Lung (tissue), 12 donors: ENCODE data around the gene SCCPDH. TPM values are rescaled to one million over a fixed set of nuclear protein-coding genes. Genes with fewer than 3 reads are reported as not detected.
A peak's percentile ranks its signal among the peaks of the same experiment; 100 is the strongest.

Experiments
- ATAC-seq: fragments of 200-7000 bp; cut with Tn5 transposase; one replicate; pipeline ENCODE4 v1.9.1; 2020; ENCODE audit warnings: moderate number of reproducible peaks; ENCODE audit not compliant: insufficient read depth, low FRiP score
- DNase-seq, 3 donors: peaks; one replicate each; pipeline ENCODE4 v3.0.0-alpha.2; 2013 to 2017
- H3K27ac ChIP-seq, 2 donors: one replicate each; pipeline ENCODE4 v1.5.1; 2013; ENCODE audit warnings: mild to moderate bottlenecking in 2 of 2, moderate library complexity in 2 of 2, control low read depth in 1 of 2, inconsistent platforms in 1 of 2, low read depth in 1 of 2, low read length in 1 of 2
- H3K27me3 ChIP-seq, 3 donors: one replicate each; pipeline ENCODE4 v1.5.1; 2013; ENCODE audit warnings: low read length in 2 of 3; ENCODE audit not compliant: control insufficient read depth in 3 of 3, insufficient read depth in 3 of 3
- H3K36me3 ChIP-seq, 4 donors: one replicate each; pipeline ENCODE4 v1.5.1; 2013; ENCODE audit warnings: low read length in 4 of 4, mild to moderate bottlenecking in 1 of 4, moderate library complexity in 1 of 4; ENCODE audit not compliant: control insufficient read depth in 4 of 4, insufficient read depth in 4 of 4
- H3K4me1 ChIP-seq, 5 donors: one replicate each; pipeline ENCODE4 v1.5.1; 2013; ENCODE audit warnings: low read length in 5 of 5, mild to moderate bottlenecking in 2 of 5, moderate library complexity in 1 of 5; ENCODE audit not compliant: control insufficient read depth in 5 of 5, insufficient read depth in 5 of 5
- H3K4me3 ChIP-seq: one replicate; pipeline ENCODE4 v1.5.1; 2013; ENCODE audit warnings: mild to moderate bottlenecking, control low read depth, moderate library complexity
- H3K9ac ChIP-seq, 2 donors: one replicate each; pipeline ENCODE4 v1.5.1; 2013; ENCODE audit warnings: low read length in 2 of 2, control low read depth in 1 of 2; ENCODE audit not compliant: insufficient read depth in 1 of 2
- H3K9me3 ChIP-seq, 4 donors: one replicate each; pipeline ENCODE4 v1.5.1; 2013; ENCODE audit warnings: low read length in 3 of 4, mild to moderate bottlenecking in 1 of 4, moderate library complexity in 1 of 4; ENCODE audit not compliant: control insufficient read depth in 4 of 4, insufficient read depth in 3 of 4
- WGBS, 2 donors: extraction: QIAGEN DNeasy Blood & Tissue Kit; methylation state at CpG; one replicate each; pipeline ENCODE4 v1.1.7; 2013; 5-methylcytosine and 5-hydroxymethylcytosine counted together
- polyA plus RNA-seq, 2 donors: library from polyadenylated mRNA; stranded (reverse); fragments of 200-250 nt; gene quantifications; one replicate each; pipeline ENCODE4 v1.2.1, GENCODE V29; 2013
- total RNA-seq, 2 donors: library from RNA; depleted of rRNA in 1 of 2; stranded (reverse); fragments of >200 nt in 1 of 2; gene quantifications; one replicate each; pipeline ENCODE4 v1.2.1, GENCODE V29; 2014 to 2021
- TF ChIP-seq, protein P1 (sequence below): IDR thresholded peaks from 2 replicates; pipeline ENCODE4 v1.5.1; 2012; ENCODE audit warnings: mild to moderate bottlenecking; ENCODE audit errors: control extremely low read depth, extremely low read depth
- donor health status: control.
- donor health status: control.
- donor health status: Bipolar disorder and iron deficiency.
- donor health status: healthy.
- donor health status: DM: yes; HTN: yes; CAD: no.

Gene SCCPDH
- total and polyA plus RNA-seq, 4 donors = 14.2 to 34.0 (median 24.8) TPM

DNA sequence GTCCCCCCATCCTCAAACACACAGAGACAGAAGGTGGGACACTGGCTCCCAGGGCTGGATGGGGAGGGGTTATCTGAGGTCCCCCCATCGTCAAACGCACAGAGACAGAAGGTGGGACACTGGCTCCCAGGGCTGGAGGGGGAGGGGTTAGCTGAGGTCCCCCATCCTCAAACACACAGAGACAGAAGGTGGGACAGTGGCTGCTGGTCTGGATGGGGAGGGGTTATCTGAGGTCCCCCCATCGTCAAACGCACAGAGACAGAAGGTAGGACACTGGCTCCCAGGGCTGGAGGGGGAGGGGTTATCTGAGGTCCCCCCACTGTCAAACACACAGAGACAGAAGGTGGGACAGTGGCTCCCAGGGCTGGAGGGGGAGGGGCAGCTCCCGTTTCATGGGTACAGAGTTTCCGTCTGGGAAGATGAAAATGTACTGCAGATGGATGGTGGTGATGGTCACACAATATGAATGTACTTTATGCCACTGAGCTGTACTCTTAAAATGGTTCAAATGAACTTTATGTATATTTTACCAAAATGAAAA lies 69.2 kb downstream of the SCCPDH start:
- Histone ChIP-seq H3K9me3 (peaks cover 0 to 4% (median 0%) of the 10 kb centered on the region in 4 donors), H3K36me3 (no peaks in the 10 kb centered on the region), H3K27me3 (no peaks in the 10 kb centered on the region), H3K27ac (no peak overlapping the region), H3K9ac (no peak overlapping the region), H3K4me1 (peaks cover 0 to 24% (median 4%) of the 10 kb centered on the region in 5 donors), H3K4me3 (no peak overlapping the region)
- TF ChIP-seq, protein P1, sequence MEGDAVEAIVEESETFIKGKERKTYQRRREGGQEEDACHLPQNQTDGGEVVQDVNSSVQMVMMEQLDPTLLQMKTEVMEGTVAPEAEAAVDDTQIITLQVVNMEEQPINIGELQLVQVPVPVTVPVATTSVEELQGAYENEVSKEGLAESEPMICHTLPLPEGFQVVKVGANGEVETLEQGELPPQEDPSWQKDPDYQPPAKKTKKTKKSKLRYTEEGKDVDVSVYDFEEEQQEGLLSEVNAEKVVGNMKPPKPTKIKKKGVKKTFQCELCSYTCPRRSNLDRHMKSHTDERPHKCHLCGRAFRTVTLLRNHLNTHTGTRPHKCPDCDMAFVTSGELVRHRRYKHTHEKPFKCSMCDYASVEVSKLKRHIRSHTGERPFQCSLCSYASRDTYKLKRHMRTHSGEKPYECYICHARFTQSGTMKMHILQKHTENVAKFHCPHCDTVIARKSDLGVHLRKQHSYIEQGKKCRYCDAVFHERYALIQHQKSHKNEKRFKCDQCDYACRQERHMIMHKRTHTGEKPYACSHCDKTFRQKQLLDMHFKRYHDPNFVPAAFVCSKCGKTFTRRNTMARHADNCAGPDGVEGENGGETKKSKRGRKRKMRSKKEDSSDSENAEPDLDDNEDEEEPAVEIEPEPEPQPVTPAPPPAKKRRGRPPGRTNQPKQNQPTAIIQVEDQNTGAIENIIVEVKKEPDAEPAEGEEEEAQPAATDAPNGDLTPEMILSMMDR = no peak
- no peak for ATAC-seq
- DNase-seq = no peak
- 31 to 75% methylated on average over 6 of the region's 6 CpGs for WGBS, 2 donors

DNA sequence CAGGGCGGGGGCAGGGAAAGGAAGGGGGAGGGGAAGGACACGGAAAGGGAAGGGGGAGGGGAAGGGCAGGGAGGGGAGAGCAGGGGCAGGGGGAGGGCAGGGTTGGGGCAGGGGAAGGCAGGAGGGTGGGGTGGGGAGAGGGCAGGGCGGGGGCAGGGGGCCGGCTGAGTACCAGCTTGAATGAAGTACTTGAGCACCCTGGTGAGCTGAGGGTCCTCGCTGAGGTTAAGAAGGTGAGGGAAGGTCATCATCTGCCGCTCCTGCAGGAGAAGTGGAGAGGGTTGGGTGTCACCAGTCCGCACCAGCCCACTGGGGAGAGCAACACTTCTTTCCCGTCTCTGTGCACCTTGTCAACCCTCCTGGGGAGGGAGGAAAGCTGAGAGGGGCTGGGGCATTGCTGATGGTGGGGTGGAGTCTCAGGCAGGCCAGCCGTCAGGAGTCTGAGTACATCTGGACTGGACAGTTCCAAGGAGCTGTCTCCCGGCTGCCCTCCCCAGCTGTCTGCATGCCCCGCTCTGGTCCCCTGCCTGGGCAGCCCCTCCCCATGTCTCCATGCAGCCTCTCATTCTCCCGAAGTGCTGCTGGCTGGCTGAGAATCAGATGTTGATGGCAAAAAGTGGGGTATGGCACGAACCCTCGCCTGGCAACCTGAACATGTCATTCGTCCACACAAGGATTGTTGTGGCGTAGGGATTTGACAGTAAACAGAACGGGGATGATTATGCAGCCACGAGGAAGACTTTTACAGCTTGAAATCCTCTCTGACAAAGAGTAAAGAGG lies 70.0 kb downstream of the SCCPDH start:
- Histone ChIP-seq H3K4me3 (no peak overlapping the region), H3K27ac (no peak overlapping the region), H3K9me3 (peaks cover 0 to 4% (median 0%) of the 10 kb centered on the region in 4 donors), H3K36me3 (no peaks in the 10 kb centered on the region), H3K27me3 (no peaks in the 10 kb centered on the region), H3K9ac (no peak overlapping the region), H3K4me1 (peaks cover 0 to 20% (median 4%) of the 10 kb centered on the region in 5 donors)
- peak; percentile 68 to 76 (median 72) for DNase-seq
- TF ChIP-seq, protein P1 = no peak
- ATAC-seq = no peak
- 42 to 56% methylated on average over 17 to 18 of the region's 18 CpGs for WGBS, 2 donors

DNA sequence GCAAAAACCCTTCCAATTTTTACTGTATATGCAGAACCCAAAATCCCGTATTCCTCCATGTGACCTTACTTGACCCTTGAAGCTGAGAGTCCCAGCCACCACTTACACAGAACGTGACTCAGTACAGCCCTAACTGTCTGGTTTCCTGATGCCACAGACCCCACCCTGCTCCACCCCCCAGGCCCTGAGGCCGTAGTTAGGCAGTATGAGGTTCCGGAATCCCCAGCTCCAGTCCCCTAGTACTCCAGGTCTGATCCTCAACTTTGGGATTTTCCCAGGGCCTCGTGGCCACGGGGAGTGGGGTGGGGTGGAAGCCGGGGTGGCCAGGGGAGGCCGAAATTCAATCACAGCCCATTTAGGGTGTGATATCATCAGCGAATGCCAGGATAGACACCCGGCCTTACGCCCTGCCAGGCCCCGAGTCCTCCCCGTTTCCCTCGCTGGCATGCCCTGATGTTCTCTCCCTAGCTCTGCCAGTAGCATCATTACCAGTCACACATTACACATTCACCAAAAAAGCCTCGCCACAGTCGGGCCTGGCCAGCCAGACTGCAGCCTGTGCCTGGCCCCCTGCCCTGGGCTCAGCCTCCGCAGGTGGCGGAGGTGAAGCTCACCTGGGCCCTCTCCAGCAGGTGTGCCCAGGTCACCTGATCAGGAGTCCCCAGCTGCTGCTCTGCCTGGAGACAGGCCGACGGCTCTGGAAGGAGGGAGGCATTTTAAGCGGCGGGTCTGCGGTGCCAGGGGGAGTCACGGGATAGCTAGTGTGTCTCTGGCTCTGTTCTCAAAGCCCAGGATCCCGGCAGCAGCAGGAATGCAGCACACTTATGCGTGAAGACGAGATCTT lies 70.8 kb downstream of the SCCPDH start:
- H3K4me3 ChIP-seq = no peak overlapping the region
- peaks cover 0 to 12% (median 4%) of the 10 kb centered on the region in 5 donors for H3K4me1 ChIP-seq
- WGBS, 2 donors = 63 to 76% methylated on average over 27 of the region's 27 CpGs
- ATAC-seq (no peak), DNase-seq (no peak)
- TF ChIP-seq, protein P1 = no peak
- no peak overlapping the region for H3K9ac ChIP-seq
- no peak overlapping the region for H3K27ac ChIP-seq
- H3K36me3 ChIP-seq = no peaks in the 10 kb centered on the region
- peaks cover 0 to 2% (median 0%) of the 10 kb centered on the region in 4 donors for H3K9me3 ChIP-seq
- no peaks in the 10 kb centered on the region for H3K27me3 ChIP-seq
